ENCODE data around the gene STXBP6. TPM values are rescaled to one million over a fixed set of nuclear protein-coding genes. Genes with fewer than 3 reads are reported as not detected.

Gene STXBP6
- total and polyA plus RNA-seq, 12 donors = 0.06 to 3.7 (median 0.68) TPM

- intact Hi-C loops (cut with DNase I) = no loop called here
- 87 to 91% (median 90%) methylated on average over 6 of the region's 6 CpGs for WGBS, 4 donors
Measured at GRCh38 chr14:24947131-24947530, 102.8 kb downstream of the STXBP6 start.

GRCh38 chr14:24944800-24945199 lies 105.1 kb downstream of the STXBP6 start:
- 38 to 69% (median 56%) methylated on average over 2 of the region's 2 CpGs for WGBS, 4 donors

More at GRCh38 chr14:24947131-24947530, 102.8 kb downstream of the STXBP6 start:
- Histone ChIP-seq H3K36me3 (replicated peaks in 1 of 2) (no peaks in the 10 kb centered on the region), H3K9me3 (replicated peaks in 1 of 3) (no peaks in the 10 kb centered on the region), H3K27me3 (no peaks in the 10 kb centered on the region), H3K4me1 (replicated peaks in 1 of 2) (no peaks in the 10 kb centered on the region), H3K4me3 (no peak overlapping the region), H3K27ac (no peak overlapping the region)
- TF ChIP-seq CTCF (IDR thresholded peaks at IDR 0.05) (no peak), POLR2A (IDR thresholded peaks at IDR 0.05) (no peak)
- no peak for DNase-seq

GRCh38 chr14:24943024-24943423 lies 106.9 kb downstream of the STXBP6 start:
- H3K27ac ChIP-seq = no peak overlapping the region
- WGBS, 4 donors = 55 to 84% (median 80%) methylated on average over 3 of the region's 3 CpGs
- no peak for DNase-seq
- no peaks in the 10 kb centered on the region for H3K9me3 ChIP-seq (replicated peaks in 1 of 3)
- H3K4me1 ChIP-seq (replicated peaks in 1 of 2) = no peaks in the 10 kb centered on the region
- no peaks in the 10 kb centered on the region for H3K36me3 ChIP-seq (replicated peaks in 1 of 2)
- no peak overlapping the region for H3K4me3 ChIP-seq
- no peak for TF ChIP-seq CTCF (IDR thresholded peaks at IDR 0.05)
- no peak for TF ChIP-seq POLR2A (IDR thresholded peaks at IDR 0.05)
- no peaks in the 10 kb centered on the region for H3K27me3 ChIP-seq
- intact Hi-C loops (cut with DNase I) = no loop called here

More at GRCh38 chr14:24944800-24945199, 105.1 kb downstream of the STXBP6 start:
- Histone ChIP-seq H3K27me3 (no peaks in the 10 kb centered on the region), H3K4me1 (replicated peaks in 1 of 2) (no peaks in the 10 kb centered on the region), H3K4me3 (no peak overlapping the region), H3K36me3 (replicated peaks in 1 of 2) (no peaks in the 10 kb centered on the region), H3K9me3 (replicated peaks in 1 of 3) (no peaks in the 10 kb centered on the region), H3K27ac (no peak overlapping the region)
- intact Hi-C loops (cut with DNase I) = no loop called here
- TF ChIP-seq CTCF (IDR thresholded peaks at IDR 0.05) = no peak
- no peak for TF ChIP-seq POLR2A (IDR thresholded peaks at IDR 0.05)
- no peak for DNase-seq

- WGBS, 4 donors = 92 to 97% (median 93%) methylated on average over 1 of the region's 1 CpG
- no peaks in the 10 kb centered on the region for H3K27me3 ChIP-seq
- no peaks in the 10 kb centered on the region for H3K9me3 ChIP-seq (replicated peaks in 1 of 3)
- H3K27ac ChIP-seq = no peak overlapping the region
- H3K4me3 ChIP-seq = no peak overlapping the region
- H3K36me3 ChIP-seq (replicated peaks in 1 of 2) = no peaks in the 10 kb centered on the region
- no peaks in the 10 kb centered on the region for H3K4me1 ChIP-seq (replicated peaks in 1 of 2)
- no peak for DNase-seq
- no peak for TF ChIP-seq POLR2A (IDR thresholded peaks at IDR 0.05)
- TF ChIP-seq CTCF (IDR thresholded peaks at IDR 0.05) = no peak
- intact Hi-C loops (cut with DNase I) = no loop called here
Measured at GRCh38 chr14:24941719-24942118, 108.2 kb downstream of the STXBP6 start.
